Kidney (tissue), 14 donors: ENCODE results near the gene ADGRG2. TPM values are rescaled to one million over a fixed set of nuclear protein-coding genes. Genes with fewer than 3 reads are reported as not detected.

Experiments used
- DNase-seq, 5 donors: peaks; one replicate each; pipeline ENCODE4 v3.0.0-alpha.2; 2013 to 2020
- FAIRE-seq: peaks from 2 replicates; lab custom pipeline; 2012; peaks lifted over from hg19 to GRCh38; lab: Jason Lieb, UNC
- H3K27ac ChIP-seq, 2 donors: one replicate each; pipeline ENCODE4 v1.7.0; 2013; ENCODE audit warnings: low read depth in 2 of 2, low read length in 2 of 2, inconsistent platforms in 1 of 2
- H3K27me3 ChIP-seq: one replicate; pipeline ENCODE4 v1.7.1; 2013; ENCODE audit warnings: low read length, inconsistent platforms; ENCODE audit not compliant: control insufficient read depth, insufficient read depth
- H3K36me3 ChIP-seq, 3 donors: one replicate each; pipeline versions ENCODE4 v1.7.0 to v1.7.1; 2013; ENCODE audit warnings: low read length in 3 of 3, control low read depth in 1 of 3, inconsistent platforms in 1 of 3; ENCODE audit not compliant: insufficient read depth in 3 of 3, control insufficient read depth in 2 of 3
- H3K4me1 ChIP-seq, 3 donors: one replicate each; pipeline versions ENCODE4 v1.7.0 to v1.7.1; 2013; ENCODE audit warnings: low read length in 3 of 3, inconsistent platforms in 1 of 3, low read depth in 1 of 3; ENCODE audit not compliant: control insufficient read depth in 2 of 3, insufficient read depth in 2 of 3
- H3K4me3 ChIP-seq, 3 donors: one replicate each; pipeline versions ENCODE4 v1.7.0 to v1.8.1; 2013; ENCODE audit warnings: low read length in 3 of 3, control low read depth in 1 of 3, inconsistent platforms in 1 of 3
- H3K9ac ChIP-seq, 3 donors: one replicate each; pipeline versions ENCODE4 v1.7.0 to v1.7.1; 2013; ENCODE audit warnings: low read length in 3 of 3, control low read depth in 1 of 3, inconsistent platforms in 1 of 3
- H3K9me3 ChIP-seq, 3 donors: one replicate each; pipeline versions ENCODE4 v1.7.0 to v1.7.1; 2013; ENCODE audit warnings: low read length in 3 of 3, control low read depth in 1 of 3, inconsistent platforms in 1 of 3; ENCODE audit not compliant: control insufficient read depth in 2 of 3, insufficient read depth in 1 of 3
- CTCF ChIP-seq: IDR thresholded peaks from 3 replicates; pipeline ENCODE4 v1.5.1; 2012; ENCODE audit warnings: mild to moderate bottlenecking, moderate library complexity, borderline replicate concordance; ENCODE audit not compliant: insufficient read depth; ENCODE audit errors: extremely low read depth
- intact Hi-C: fragments of 100-400 bp; cut with DNase I; formaldehyde crosslinking; loops from one replicate; pipeline ENCODE4 v1.11.1; 2022
- polyA plus RNA-seq: library from polyadenylated mRNA; stranded (reverse); fragments of 350-450 nt; fragmentation: Illumina TruSeq; extraction: RNeasy Lipid Tissue Mini Kit (QIAGEN cat#74804); gene quantifications from one replicate; pipeline ENCODE4 v1.2.3, GENCODE V29; 2014; ENCODE audit warnings: low read depth, low replicate concordance; ENCODE audit not compliant: insufficient read depth
- total RNA-seq: library from RNA; stranded (reverse); fragmentation: NEBNext Ultra II Directional; extraction: Animal tissue kit (Norgen Biotek cat#: 25700); gene quantifications from one replicate; pipeline ENCODE4 v1.2.1, GENCODE V29; 2021
- donor health status: control.
- donor health status: control.
- donor health status: control.
- donor health status: control.
- donor health status: control.
- donor health status: DM: yes; HTN: yes; CAD: no.
- donor health status: Normal renal cell carcinoma (clear cell type).

ADGRG2 gene
- total and polyA plus RNA-seq, 2 donors from 2014 or later = 1.2 TPM; not detected in 1

DNA sequence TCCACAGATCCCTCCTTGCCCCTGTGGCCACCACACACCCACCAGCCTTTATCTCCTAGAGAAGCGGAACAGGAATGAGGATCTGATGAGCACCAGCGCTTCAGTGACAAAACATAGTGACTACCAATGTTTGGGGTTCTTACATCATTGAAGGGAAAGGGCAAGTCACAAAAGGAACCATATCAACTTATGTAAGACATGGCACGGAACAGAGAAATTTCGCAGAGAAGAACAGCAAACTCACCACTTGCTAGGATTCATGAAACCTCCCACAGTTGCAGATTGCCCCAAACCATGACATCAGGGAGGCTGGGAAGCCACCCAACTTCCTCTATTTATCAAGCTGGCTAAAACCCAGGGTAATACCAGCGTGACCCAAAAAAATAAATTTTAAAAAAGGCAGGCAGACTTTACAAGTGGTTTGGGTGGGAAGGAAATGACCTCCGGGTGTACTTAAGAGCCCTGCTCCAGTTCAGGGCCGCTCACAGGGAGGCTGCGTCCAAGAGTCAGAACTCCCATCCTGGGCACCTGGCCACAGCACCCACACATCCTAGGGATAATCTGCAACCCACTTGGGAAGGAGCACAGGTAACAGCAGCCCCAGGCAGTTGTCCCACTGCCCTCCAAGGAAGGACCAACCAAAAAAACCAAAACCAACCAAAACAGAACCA is 36.0 kb downstream of the ADGRG2 start:
- Histone ChIP-seq H3K4me3 (no peak overlapping the region), H3K9ac (no peak overlapping the region), H3K27me3 (no peaks in the 10 kb centered on the region), H3K4me1 (no peaks in the 10 kb centered on the region), H3K27ac (no peak overlapping the region), H3K9me3 (peaks cover 0 to 6% (median 0%) of the 10 kb centered on the region in 3 donors), H3K36me3 (no peaks in the 10 kb centered on the region)
- no peak for FAIRE-seq
- no peak for TF ChIP-seq CTCF
- no peak for DNase-seq
- intact Hi-C loops = no loop called here

DNA sequence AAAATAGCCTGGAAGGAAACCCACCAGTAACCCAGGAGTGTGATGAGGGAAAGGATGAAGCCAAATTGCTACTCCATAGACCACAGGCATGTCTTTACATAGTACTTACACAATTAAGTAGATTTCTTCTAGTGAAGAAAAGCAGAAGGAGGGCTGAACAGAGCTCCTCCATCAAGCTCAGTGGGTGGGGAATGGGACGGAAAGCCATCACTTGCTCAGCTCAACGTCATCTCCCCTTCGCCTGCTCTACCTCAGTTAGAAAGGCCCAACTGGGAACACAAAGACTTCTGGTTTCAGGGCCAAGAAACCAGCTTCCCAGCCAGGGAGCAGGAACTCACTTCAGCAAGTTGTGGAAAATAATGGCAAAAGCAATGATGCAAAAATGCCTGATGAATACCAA is 36.6 kb downstream of the ADGRG2 start:
- no peak for FAIRE-seq
- H3K9ac ChIP-seq = no peak overlapping the region
- H3K36me3 ChIP-seq = no peaks in the 10 kb centered on the region
- no peaks in the 10 kb centered on the region for H3K27me3 ChIP-seq
- H3K4me3 ChIP-seq = no peak overlapping the region
- no peak overlapping the region for H3K27ac ChIP-seq
- DNase-seq = no peak
- no peak for TF ChIP-seq CTCF
- peaks cover 0 to 6% (median 0%) of the 10 kb centered on the region in 3 donors for H3K9me3 ChIP-seq
- no peaks in the 10 kb centered on the region for H3K4me1 ChIP-seq
- intact Hi-C loops = no loop called here

- no peaks in the 10 kb centered on the region for H3K4me1 ChIP-seq
- H3K36me3 ChIP-seq = no peaks in the 10 kb centered on the region
- no peak for TF ChIP-seq CTCF
- no peak for FAIRE-seq
- no peak for DNase-seq
- H3K9ac ChIP-seq = no peak overlapping the region
- H3K9me3 ChIP-seq = no peaks in the 10 kb centered on the region
- no peak overlapping the region for H3K4me3 ChIP-seq
- intact Hi-C loops = no loop called here
- no peaks in the 10 kb centered on the region for H3K27me3 ChIP-seq
- H3K27ac ChIP-seq = no peak overlapping the region
Measured at GRCh38 chrX:19075754-19076153, 46.5 kb downstream of the ADGRG2 start.

GRCh38 chrX:19072372-19072771 is 49.9 kb downstream of the ADGRG2 start:
- Histone ChIP-seq H3K36me3 (no peaks in the 10 kb centered on the region), H3K9ac (no peak overlapping the region), H3K27ac (no peak overlapping the region), H3K4me3 (no peak overlapping the region), H3K27me3 (no peaks in the 10 kb centered on the region), H3K4me1 (no peaks in the 10 kb centered on the region), H3K9me3 (no peaks in the 10 kb centered on the region)
- TF ChIP-seq CTCF = no peak
- intact Hi-C loops = no loop called here
- FAIRE-seq (no peak), DNase-seq (no peak)
